Stimulated activated CD4-positive, alpha-beta T cell treated with anti-CD3 and anti-CD28 coated beads, Interleukin-15, amount 100 ng/mL, for 48 hours (primary cell): ENCODE results near the gene PGAM4.
"Not testable (repeated sequence)": the region's sequence is repeated elsewhere in the genome, so short reads cannot be mapped to it uniquely, and the experiment has no call there.

Experiments
- DNase-seq, 2 donors: peaks; one replicate each; pipeline ENCODE4 v3.0.0-alpha.2; 2020; ENCODE audit warnings: low read depth in 2 of 2

The PGAM4 gene

GRCh38 chrX:77969538-77969937, at the start of gene PGAM4:
TSS of gene PGAM4 (minus strand) at chrX:77969638. CDS start at chrX:77969638, 0 bp downstream.
- DNase-seq, result no peak

- no peak for DNase-seq
These were observed 42.4 kb upstream of the PGAM4 start for GRCh38 chrX:78011846-78012245.

- no peak for DNase-seq
These were observed 10.4 kb upstream of the PGAM4 start for GRCh38 chrX:77979870-77980269.

GRCh38 chrX:77977518-77977917, 8.1 kb upstream of the PGAM4 start:
- DNase-seq, result no peak

- DNase-seq, result no peak
These were observed 7.7 kb upstream of the PGAM4 start for GRCh38 chrX:77977095-77977494.

- DNase-seq, result no peak
These were observed 6.3 kb upstream of the PGAM4 start for GRCh38 chrX:77975755-77976154.

GRCh38 chrX:77967631-77968030, 1.8 kb downstream of the PGAM4 start:
- no peak for DNase-seq

GRCh38 chrX:77966361-77966760, 3.1 kb downstream of the PGAM4 start:
- no peak for DNase-seq

GRCh38 chrX:77962068-77962902, 7.2 kb downstream of the PGAM4 start:
- DNase-seq, result no peak

- DNase-seq, result no peak
These were observed 8.4 kb downstream of the PGAM4 start for GRCh38 chrX:77961063-77961462.

- no peak for DNase-seq
These were observed 8.9 kb downstream of the PGAM4 start for GRCh38 chrX:77960567-77960966.

- no peak for DNase-seq
These were observed 15.7 kb downstream of the PGAM4 start for GRCh38 chrX:77953708-77954107.

- no peak for DNase-seq
These were observed 16.1 kb downstream of the PGAM4 start for GRCh38 chrX:77953302-77953701.

GRCh38 chrX:77952173-77952572, 17.3 kb downstream of the PGAM4 start:
- DNase-seq, result no peak

- DNase-seq, result no peak
These were observed 19.6 kb downstream of the PGAM4 start for GRCh38 chrX:77949840-77950239.

- no peak for DNase-seq
These were observed 22.9 kb downstream of the PGAM4 start for GRCh38 chrX:77946571-77946970.

- no peak for DNase-seq
These were observed 23.4 kb downstream of the PGAM4 start for GRCh38 chrX:77945910-77946545.

- not testable (repeated sequence) for DNase-seq
These were observed 24.4 kb downstream of the PGAM4 start for GRCh38 chrX:77945031-77945430.

- no peak for DNase-seq
These were observed 31.3 kb downstream of the PGAM4 start for GRCh38 chrX:77938083-77938680.

- no peak for DNase-seq
These were observed 32.1 kb downstream of the PGAM4 start for GRCh38 chrX:77937291-77937690.

- DNase-seq, result no peak
These were observed 33.1 kb downstream of the PGAM4 start for GRCh38 chrX:77936299-77936698.

GRCh38 chrX:77935886-77936285, 33.6 kb downstream of the PGAM4 start:
- no peak for DNase-seq

- no peak for DNase-seq
These were observed 38.9 kb downstream of the PGAM4 start for GRCh38 chrX:77930581-77930980.
